Myocyte (in vitro differentiated cells): ENCODE data around the gene CYTH3. TPM values are rescaled to one million over a fixed set of nuclear protein-coding genes. Genes with fewer than 3 reads are reported as not detected.
"Not testable (repeated sequence)": the region's sequence is repeated elsewhere in the genome, so short reads cannot be mapped to it uniquely, and the experiment has no call there.

Experiments used
- DNase-seq: peaks from one replicate; pipeline ENCODE4 v3.0.0-alpha.2; 2012; ENCODE audit warnings: low read depth
- polyA plus RNA-seq: library from polyadenylated mRNA; unstranded; fragments of >200 nt; gene quantifications from one replicate; pipeline ENCODE4 v1.2.1, GENCODE V29; 2012; ENCODE audit warnings: missing spikeins
- total RNA-seq: library from RNA; depleted of rRNA; stranded (reverse); fragments of >200 nt; gene quantifications from 2 replicates; pipeline ENCODE4 v1.2.3, GENCODE V29; 2014

The CYTH3 gene, protein sequence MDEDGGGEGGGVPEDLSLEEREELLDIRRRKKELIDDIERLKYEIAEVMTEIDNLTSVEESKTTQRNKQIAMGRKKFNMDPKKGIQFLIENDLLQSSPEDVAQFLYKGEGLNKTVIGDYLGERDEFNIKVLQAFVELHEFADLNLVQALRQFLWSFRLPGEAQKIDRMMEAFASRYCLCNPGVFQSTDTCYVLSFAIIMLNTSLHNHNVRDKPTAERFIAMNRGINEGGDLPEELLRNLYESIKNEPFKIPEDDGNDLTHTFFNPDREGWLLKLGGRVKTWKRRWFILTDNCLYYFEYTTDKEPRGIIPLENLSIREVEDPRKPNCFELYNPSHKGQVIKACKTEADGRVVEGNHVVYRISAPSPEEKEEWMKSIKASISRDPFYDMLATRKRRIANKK
- 27.4 and 58.6 TPM in 2 replicates for total RNA-seq
- 88.7 TPM for polyA plus RNA-seq

GRCh38 chr7:6272481-6273323, at the start of gene CYTH3:
Gene CYTH3 (minus strand): TSS chr7:6272624. CDS start chr7:6272507, 117 bp downstream.
- DNase-seq = peak; percentile 86

GRCh38 chr7:6320791-6321190, 48.4 kb upstream of the CYTH3 start:
- no peak for DNase-seq

DNA sequence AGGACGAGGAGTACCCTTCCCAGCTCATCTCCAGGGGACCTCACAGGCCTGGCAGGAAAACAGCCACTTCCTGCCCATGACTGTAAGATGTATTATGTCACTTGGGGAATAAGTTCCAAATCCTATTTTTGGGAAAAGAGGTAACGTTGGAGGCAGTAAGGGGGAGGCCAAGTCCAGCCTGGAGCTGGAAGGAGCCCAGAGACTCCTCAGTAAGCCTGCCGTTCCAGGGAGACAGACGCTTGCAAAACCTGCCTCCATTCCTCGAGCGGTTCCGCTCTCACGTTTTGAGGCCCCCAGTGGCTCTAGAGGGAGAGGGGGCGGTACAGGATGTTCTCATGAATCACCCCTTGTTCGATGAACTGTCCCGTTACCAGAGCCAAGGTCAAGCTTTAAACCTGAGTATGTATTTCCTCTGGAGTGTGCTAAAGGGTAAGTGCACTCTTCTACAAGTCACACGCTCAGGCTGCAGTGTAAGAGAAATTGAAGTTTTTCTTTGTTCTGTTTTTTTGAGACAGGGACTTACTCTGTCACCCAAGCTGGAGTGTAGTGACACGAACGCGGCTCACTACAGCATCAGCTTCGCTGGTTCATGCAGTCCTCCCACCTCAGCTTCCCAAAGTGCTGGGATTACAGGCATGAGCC, 45.5 kb upstream of the CYTH3 start:
- peak; percentile 33 for DNase-seq

DNA sequence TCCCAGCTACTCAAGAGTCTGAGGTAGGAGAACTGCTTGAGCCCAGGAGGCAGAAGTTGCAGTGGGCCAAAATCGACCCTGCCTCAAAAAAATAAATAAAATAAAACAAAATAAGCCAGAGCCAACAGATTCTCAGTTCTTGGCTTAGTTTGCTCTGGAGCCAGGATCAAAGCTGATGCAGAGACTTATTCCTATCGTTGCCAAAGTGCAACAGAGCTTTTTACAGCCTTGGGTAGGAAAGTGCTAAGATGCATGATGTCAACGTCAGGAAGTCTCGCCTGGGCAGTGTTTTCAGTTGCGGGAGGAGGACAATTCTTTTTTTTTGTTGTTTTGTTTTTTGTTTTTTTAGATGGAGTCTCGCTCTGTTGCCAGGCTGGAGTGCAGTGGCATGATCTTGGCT, 43.8 kb upstream of the CYTH3 start:
- no peak for DNase-seq

GRCh38 chr7:6315746-6316145, 43.3 kb upstream of the CYTH3 start:
- DNase-seq = no peak

DNA sequence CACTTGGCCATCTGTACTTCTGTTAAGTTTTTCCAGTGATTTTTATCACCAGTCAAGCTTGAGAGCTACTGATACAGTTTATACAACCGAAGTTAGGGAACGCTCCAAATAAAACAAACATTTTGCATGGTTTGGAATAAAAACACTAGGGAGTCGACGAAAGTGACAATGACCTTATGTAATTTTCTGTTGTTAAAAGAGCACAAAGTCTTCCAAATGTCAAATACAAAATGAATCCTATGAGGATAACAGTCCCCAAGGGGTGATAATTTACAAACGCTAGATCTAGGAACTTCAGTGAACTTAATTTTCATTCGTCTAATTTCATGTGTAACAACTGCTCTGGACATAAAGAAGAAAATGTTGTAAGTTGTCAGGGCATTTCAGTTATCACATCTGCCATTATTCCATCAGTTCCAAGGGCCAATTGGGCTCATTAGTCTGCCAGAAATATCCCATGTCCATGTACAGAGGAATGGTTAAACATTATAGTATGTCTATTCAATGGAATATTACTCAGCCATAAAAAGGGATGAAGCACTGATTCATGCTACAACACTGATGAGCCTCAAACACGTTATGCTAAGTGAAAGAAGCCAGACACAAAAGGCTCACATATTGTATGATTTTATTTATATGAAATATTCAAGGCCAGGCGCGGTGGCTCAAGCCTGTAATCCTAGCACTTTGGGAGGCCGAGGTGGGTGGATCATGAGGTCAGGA, 38.0 kb upstream of the CYTH3 start:
- DNase-seq = no peak

- DNase-seq = no peak
Measured at GRCh38 chr7:6307762-6308161, 35.3 kb upstream of the CYTH3 start.

- DNase-seq = peak; percentile 57
Measured at GRCh38 chr7:6306471-6306870, 34.0 kb upstream of the CYTH3 start.

DNA sequence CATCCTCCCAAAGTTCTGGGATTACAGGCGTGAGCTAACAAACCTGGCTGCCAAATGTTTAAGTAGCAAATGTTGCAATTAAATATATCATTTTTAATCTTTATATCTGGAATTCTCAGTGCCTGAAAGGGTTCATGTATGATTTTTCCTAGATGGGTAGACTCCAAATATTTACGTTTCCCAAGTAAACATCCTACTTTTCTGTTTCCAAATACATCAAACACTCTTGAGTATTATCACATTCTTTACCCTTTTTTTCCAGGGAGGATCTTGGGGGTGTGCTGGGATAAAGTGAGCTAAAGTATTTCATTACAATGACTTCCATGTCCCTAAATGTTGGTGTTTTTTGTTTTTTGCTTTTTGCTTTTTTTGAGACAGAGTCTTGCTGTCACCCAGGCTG, 32.9 kb upstream of the CYTH3 start:
- no peak for DNase-seq

- not testable (repeated sequence) for DNase-seq
Measured at GRCh38 chr7:6301446-6301845, 29.0 kb upstream of the CYTH3 start.

GRCh38 chr7:6299774-6300173, 27.4 kb upstream of the CYTH3 start:
- no peak for DNase-seq

DNA sequence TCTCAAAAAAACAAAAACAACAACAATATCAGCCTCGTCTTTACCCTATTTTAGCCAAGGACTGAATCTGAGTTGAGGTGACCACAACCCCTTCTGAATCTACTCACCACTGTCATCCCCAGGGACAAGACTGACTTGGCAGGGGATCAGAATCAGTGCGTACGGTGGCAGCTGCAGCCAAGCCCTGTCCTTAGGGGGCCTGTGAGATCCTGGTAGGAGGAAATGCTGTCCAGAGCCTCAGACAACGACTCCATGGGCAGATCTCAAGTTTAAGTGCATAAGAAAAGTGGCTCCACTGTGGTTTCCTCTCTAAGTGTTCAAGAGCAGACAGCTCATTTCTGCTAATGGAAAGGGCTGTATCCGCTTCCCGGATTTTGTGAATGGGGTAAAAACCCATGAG, 22.4 kb upstream of the CYTH3 start:
- peak; percentile 98 for DNase-seq

- DNase-seq = no peak
Measured at GRCh38 chr7:6293202-6293601, 20.8 kb upstream of the CYTH3 start.

GRCh38 chr7:6291941-6292340, 19.5 kb upstream of the CYTH3 start:
- DNase-seq = not testable (repeated sequence)

DNA sequence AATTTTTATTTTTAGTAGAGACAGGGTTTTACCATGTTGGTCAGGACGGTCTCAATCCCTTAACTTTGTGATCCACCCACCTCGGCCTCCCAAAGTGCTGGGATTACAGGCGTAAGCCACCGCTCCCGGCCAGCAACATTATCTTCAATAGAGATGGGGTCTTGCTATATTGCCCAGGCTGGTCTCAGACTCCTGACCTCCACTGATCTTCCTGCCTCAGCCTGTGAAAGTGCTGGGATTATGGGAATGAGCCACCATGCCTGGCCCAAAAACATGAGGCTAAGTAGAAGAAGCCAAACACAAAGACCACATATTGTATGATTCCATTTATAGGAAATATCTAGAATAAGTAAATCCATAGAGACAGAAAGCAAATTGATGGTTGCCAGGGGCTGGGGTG, 19.1 kb upstream of the CYTH3 start:
- DNase-seq = no peak

- DNase-seq = no peak
Measured at GRCh38 chr7:6290319-6290741, 17.9 kb upstream of the CYTH3 start.

- DNase-seq = no peak
Measured at GRCh38 chr7:6288270-6288860, 15.9 kb upstream of the CYTH3 start.

GRCh38 chr7:6286486-6286885, 14.1 kb upstream of the CYTH3 start:
- DNase-seq = no peak

- no peak for DNase-seq
Measured at GRCh38 chr7:6284461-6285360, 12.3 kb upstream of the CYTH3 start.

GRCh38 chr7:6284055-6284400, 11.6 kb upstream of the CYTH3 start:
- DNase-seq = no peak
